Measurements from ENCODE around the gene NUP155.

Gene NUP155

GRCh38 chr5:37254581-37254980 lies 116.3 kb downstream of the NUP155 start:
- TF ChIP-seq CTCF (IDR thresholded peaks at IDR 0.05; ENCODE audit: low read depth, low read length), result no peak
- Histone ChIP-seq H3K4me1 (no peaks in the 10 kb centered on the region; the same call in 1 of the 2 replicates), H3K27me3 (no peaks in the 10 kb centered on the region), H3K9me3 (no peaks in the 10 kb centered on the region), H3K4me3 (ENCODE audit: low read depth, low read length) (no peak overlapping the region), H3K36me3 (no peaks in the 10 kb centered on the region)
- DNase-seq, result no peak

GRCh38 chr5:37251665-37252064 lies 119.2 kb downstream of the NUP155 start:
- no peak for DNase-seq
- Histone ChIP-seq H3K36me3 (no peaks in the 10 kb centered on the region), H3K4me1 (no peaks in the 10 kb centered on the region; the same call in 1 of the 2 replicates), H3K9me3 (no peaks in the 10 kb centered on the region), H3K27me3 (no peaks in the 10 kb centered on the region), H3K4me3 (ENCODE audit: low read depth, low read length) (no peak overlapping the region)
- no peak for TF ChIP-seq CTCF (IDR thresholded peaks at IDR 0.05; ENCODE audit: low read depth, low read length)

- DNase-seq, result no peak
- Histone ChIP-seq H3K4me1 (no peaks in the 10 kb centered on the region; the same call in 1 of the 2 replicates), H3K27me3 (no peaks in the 10 kb centered on the region), H3K36me3 (no peaks in the 10 kb centered on the region), H3K4me3 (ENCODE audit: low read depth, low read length) (peak overlapping the region; percentile 73), H3K9me3 (no peaks in the 10 kb centered on the region)
- TF ChIP-seq CTCF (IDR thresholded peaks at IDR 0.05; ENCODE audit: low read depth, low read length), result no peak
Measured at GRCh38 chr5:37249815-37250164, 121.1 kb downstream of the NUP155 start.

GRCh38 chr5:37248970-37249814 lies 121.7 kb downstream of the NUP155 start, which contains the start of gene CPLANE1:
Gene CPLANE1, minus strand, starts transcription at chr5:37249376. Its CDS starts 1,678 bp downstream, at chr5:37247698.
- Histone ChIP-seq H3K9me3 (no peaks in the 10 kb centered on the region), H3K4me1 (no peaks in the 10 kb centered on the region; the same call in 1 of the 2 replicates), H3K4me3 (ENCODE audit: low read depth, low read length) (peak within 1 kb of the TSS; percentile 73), H3K27me3 (no peaks in the 10 kb centered on the region), H3K36me3 (no peaks in the 10 kb centered on the region)
- TF ChIP-seq CTCF (IDR thresholded peaks at IDR 0.05; ENCODE audit: low read depth, low read length), result no peak
- peak; percentile 88 for DNase-seq

GRCh38 chr5:37248421-37248969 lies 122.4 kb downstream of the NUP155 start:
- H3K4me1 ChIP-seq, result no peaks in the 10 kb centered on the region; the same call in 1 of the 2 replicates
- no peaks in the 10 kb centered on the region for H3K9me3 ChIP-seq
- TF ChIP-seq CTCF (IDR thresholded peaks at IDR 0.05; ENCODE audit: low read depth, low read length), result no peak
- no peaks in the 10 kb centered on the region for H3K36me3 ChIP-seq
- DNase-seq, result no peak
- H3K27me3 ChIP-seq, result no peaks in the 10 kb centered on the region
- peak overlapping the region; percentile 73 for H3K4me3 ChIP-seq (ENCODE audit: low read depth, low read length)

- no peak overlapping the region for H3K4me3 ChIP-seq (ENCODE audit: low read depth, low read length)
- no peak for DNase-seq
- no peaks in the 10 kb centered on the region; the same call in 1 of the 2 replicates for H3K4me1 ChIP-seq
- no peak for TF ChIP-seq CTCF (IDR thresholded peaks at IDR 0.05; ENCODE audit: low read depth, low read length)
- no peaks in the 10 kb centered on the region for H3K27me3 ChIP-seq
- no peaks in the 10 kb centered on the region for H3K9me3 ChIP-seq
- 0 out of 2 replicates have a peak, but pooled peaks cover under 1% of the 10 kb centered on the region for H3K36me3 ChIP-seq
Measured at GRCh38 chr5:37247496-37247895, 123.4 kb downstream of the NUP155 start.
